A673 (cell line): ENCODE measurements around the gene SDK1. TPM values are rescaled to one million over a fixed set of nuclear protein-coding genes. Genes with fewer than 3 reads are reported as not detected.
"Not testable (repeated sequence)": the region's sequence is repeated elsewhere in the genome, so short reads cannot be mapped to it uniquely, and the experiment has no call there.

Source experiments
- BruUV-seq: library from RNA; stranded (reverse); fragments of 400-500 nt; replicated peaks from 2 replicates; lab custom pipeline; 2021; lab: Mats Ljungman, UMichigan
- CTCF ChIA-PET: fragments of 300-600 bp; sonication (Branson Sonifier 250); formaldehyde crosslinking; loops from one replicate; lab custom pipeline; 2022; ENCODE audit warnings: antibody characterized with exemption; lab: Charles Lee
- POLR2A ChIA-PET: fragments of 300-600 bp; sonication (Branson Sonifier 250); formaldehyde crosslinking; loops from one replicate; lab custom pipeline; 2022; ENCODE audit warnings: antibody characterized with exemption; ENCODE audit not compliant: low non-redundant PET; lab: Charles Lee
- DNase-seq: peaks from one replicate; pipeline ENCODE4 v3.0.0-alpha.2; 2015; ENCODE audit warnings: low spot score
- H3K27ac ChIP-seq: fragments of 200-600 bp; sonication (generic); 2 replicates; pipeline ENCODE4 v1.5.1; 2016; ENCODE audit warnings: mixed run types, low read depth, mild to moderate bottlenecking, mixed read lengths, antibody characterized with exemption, low read length; ENCODE audit not compliant: poor library complexity, severe bottlenecking
- H3K27me3 ChIP-seq: fragments of 200-600 bp; sonication (generic); replicated peaks from 2 replicates; pipeline ENCODE4 v1.6.1; 2017; ENCODE audit warnings: mixed run types, low read depth, mild to moderate bottlenecking, mixed read lengths, antibody characterized with exemption, low read length; ENCODE audit not compliant: insufficient read depth, poor library complexity
- H3K36me3 ChIP-seq: fragments of 200-600 bp; sonication (generic); 2 replicates; pipeline ENCODE4 v1.6.1; 2016; ENCODE audit warnings: mixed run types, mild to moderate bottlenecking, mixed read lengths, antibody characterized with exemption, low read length; ENCODE audit not compliant: insufficient read depth, poor library complexity, severe bottlenecking
- H3K4me1 ChIP-seq: fragments of 200-600 bp; sonication (generic); 2 replicates; pipeline ENCODE4 v1.6.1; 2017; ENCODE audit warnings: mixed run types, mild to moderate bottlenecking, mixed read lengths, antibody characterized with exemption, low read length; ENCODE audit not compliant: insufficient read depth, poor library complexity, severe bottlenecking
- H3K4me3 ChIP-seq: fragments of 200-600 bp; sonication (generic); 2 replicates; pipeline ENCODE4 v1.5.1; 2016; ENCODE audit warnings: low read depth, mixed run types, mild to moderate bottlenecking, mixed read lengths, low read length; ENCODE audit not compliant: poor library complexity, severe bottlenecking
- H3K9me3 ChIP-seq: fragments of 200-600 bp; sonication (generic); 2 replicates; pipeline ENCODE4 v1.6.1; 2016; ENCODE audit warnings: mixed run types, low read depth, mild to moderate bottlenecking, mixed read lengths, antibody characterized with exemption, low read length; ENCODE audit not compliant: poor library complexity, severe bottlenecking
- EZH2 ChIP-seq: fragments of 200-600 bp; sonication (generic); IDR thresholded peaks from 2 replicates; pipeline ENCODE4 v1.6.1; 2017; ENCODE audit warnings: borderline replicate concordance, low read depth, mild to moderate bottlenecking, mixed read lengths, antibody characterized with exemption, low read length; ENCODE audit not compliant: poor library complexity, severe bottlenecking
- intact Hi-C: fragments of 100-400 bp; cut with micrococcal nuclease; formaldehyde crosslinking; loops from one replicate; pipeline ENCODE4 v1.10.0; 2022; ENCODE audit not compliant: unreplicated experiment
- total RNA-seq: library from RNA; stranded (reverse); gene quantifications from 2 replicates; pipeline ENCODE4 v1.2.3, GENCODE V29; 2021
- TF ChIP-seq, protein P1 (sequence below): fragments of 300-800, 200-600 bp; sonication (generic); conservative IDR thresholded peaks from 2 replicates; pipeline ENCODE4 v1.5.1; 2017; ENCODE audit warnings: low read depth, mild to moderate bottlenecking, antibody characterized with exemption, low read length, moderate library complexity, mixed read lengths

Gene SDK1
- total RNA-seq, 1 experiment from 2014 or later: 14.7 TPM

DNA sequence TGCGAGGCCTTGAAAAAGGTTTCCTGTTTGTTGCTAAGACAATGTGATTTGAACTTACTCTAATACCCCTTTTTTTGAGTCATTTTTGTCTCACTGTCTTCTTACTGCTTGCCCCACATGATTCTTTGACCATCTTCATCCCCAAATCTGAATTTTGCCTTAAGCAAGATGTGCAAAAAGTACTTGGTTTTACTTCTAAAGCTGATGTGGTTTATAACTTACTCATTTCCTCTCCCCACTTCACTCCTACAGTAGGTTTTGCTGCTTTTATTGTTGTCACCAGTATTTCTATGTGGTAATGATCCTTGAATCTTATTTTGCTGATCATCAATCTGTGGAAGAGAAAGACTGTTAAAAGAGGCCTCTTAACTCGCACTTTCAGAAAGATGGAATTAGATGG lies 396.4 kb downstream of the SDK1 start:
- Histone ChIP-seq H3K36me3 (no peaks in the 10 kb centered on the region), H3K4me3 (no peak overlapping the region), H3K4me1 (no peaks in the 10 kb centered on the region), H3K9me3 (no peaks in the 10 kb centered on the region), H3K27me3 (no peaks in the 10 kb centered on the region), H3K27ac (no peak overlapping the region)
- ChIA-PET CTCF (no interaction called here), POLR2A (no interaction called here)
- TF ChIP-seq, protein P1, sequence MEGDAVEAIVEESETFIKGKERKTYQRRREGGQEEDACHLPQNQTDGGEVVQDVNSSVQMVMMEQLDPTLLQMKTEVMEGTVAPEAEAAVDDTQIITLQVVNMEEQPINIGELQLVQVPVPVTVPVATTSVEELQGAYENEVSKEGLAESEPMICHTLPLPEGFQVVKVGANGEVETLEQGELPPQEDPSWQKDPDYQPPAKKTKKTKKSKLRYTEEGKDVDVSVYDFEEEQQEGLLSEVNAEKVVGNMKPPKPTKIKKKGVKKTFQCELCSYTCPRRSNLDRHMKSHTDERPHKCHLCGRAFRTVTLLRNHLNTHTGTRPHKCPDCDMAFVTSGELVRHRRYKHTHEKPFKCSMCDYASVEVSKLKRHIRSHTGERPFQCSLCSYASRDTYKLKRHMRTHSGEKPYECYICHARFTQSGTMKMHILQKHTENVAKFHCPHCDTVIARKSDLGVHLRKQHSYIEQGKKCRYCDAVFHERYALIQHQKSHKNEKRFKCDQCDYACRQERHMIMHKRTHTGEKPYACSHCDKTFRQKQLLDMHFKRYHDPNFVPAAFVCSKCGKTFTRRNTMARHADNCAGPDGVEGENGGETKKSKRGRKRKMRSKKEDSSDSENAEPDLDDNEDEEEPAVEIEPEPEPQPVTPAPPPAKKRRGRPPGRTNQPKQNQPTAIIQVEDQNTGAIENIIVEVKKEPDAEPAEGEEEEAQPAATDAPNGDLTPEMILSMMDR: no peak
- TF ChIP-seq EZH2: no peak
- intact Hi-C loops: loop anchor here (5.0 kb wide), 1 partner anchor 200 kb away; no protein-coding TSS in a partner anchor
- DNase-seq: no peak
- no TSS peak for BruUV-seq

DNA sequence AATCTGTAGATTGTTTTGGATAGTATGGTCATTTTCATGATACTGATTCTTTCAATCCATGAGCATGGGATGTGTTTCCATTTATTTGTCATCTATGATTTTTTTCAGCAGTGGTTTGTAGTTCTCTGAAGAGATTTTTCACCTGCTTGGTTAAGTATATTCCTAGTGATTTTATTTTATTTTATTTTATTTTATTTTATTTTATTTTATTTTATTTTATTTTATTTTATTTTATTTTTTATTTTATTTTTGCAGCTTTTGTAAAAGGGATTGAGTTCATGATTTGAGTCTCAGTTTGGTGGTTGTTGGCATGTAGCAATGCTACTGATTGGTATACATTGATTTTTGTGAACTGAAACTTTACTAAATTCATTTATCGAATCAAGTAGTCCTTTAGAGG lies 404.2 kb downstream of the SDK1 start:
- Histone ChIP-seq H3K4me3 (no peak overlapping the region), H3K9me3 (peaks cover 8% of the 10 kb centered on the region), H3K27ac (no peak overlapping the region), H3K27me3 (no peaks in the 10 kb centered on the region), H3K36me3 (no peaks in the 10 kb centered on the region), H3K4me1 (no peaks in the 10 kb centered on the region)
- CTCF ChIA-PET: no interaction called here
- TF ChIP-seq, protein P1: no peak
- TF ChIP-seq EZH2: no peak
- BruUV-seq: no TSS peak
- DNase-seq: no peak
- intact Hi-C loops: no loop called here
- POLR2A ChIA-PET: no interaction called here

DNA sequence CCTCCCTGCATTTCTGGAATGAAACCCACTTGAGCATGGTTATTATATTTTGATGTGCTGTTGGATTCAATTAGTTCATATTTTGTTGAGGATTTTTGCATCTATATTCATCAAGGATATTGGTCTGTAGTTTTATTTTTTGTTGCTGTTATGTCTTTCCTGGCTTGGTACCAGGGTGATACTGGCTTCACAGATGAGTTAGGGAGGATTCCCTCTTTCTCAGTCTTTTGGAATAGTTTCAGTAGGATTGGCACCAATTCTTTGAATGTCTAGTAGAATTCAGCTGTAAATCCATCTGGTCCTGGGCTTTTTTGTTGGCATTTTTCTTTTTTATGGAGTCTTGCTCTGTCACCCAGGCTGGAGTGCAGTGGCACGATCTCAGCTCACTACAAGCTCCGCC lies 405.0 kb downstream of the SDK1 start:
- H3K4me1 ChIP-seq, intact Hi-C loops, CTCF ChIA-PET, H3K9me3 ChIP-seq, POLR2A ChIA-PET, H3K27ac ChIP-seq, H3K27me3 ChIP-seq, H3K4me3 ChIP-seq, DNase-seq, H3K36me3 ChIP-seq, BruUV-seq: not testable (repeated sequence)

DNA sequence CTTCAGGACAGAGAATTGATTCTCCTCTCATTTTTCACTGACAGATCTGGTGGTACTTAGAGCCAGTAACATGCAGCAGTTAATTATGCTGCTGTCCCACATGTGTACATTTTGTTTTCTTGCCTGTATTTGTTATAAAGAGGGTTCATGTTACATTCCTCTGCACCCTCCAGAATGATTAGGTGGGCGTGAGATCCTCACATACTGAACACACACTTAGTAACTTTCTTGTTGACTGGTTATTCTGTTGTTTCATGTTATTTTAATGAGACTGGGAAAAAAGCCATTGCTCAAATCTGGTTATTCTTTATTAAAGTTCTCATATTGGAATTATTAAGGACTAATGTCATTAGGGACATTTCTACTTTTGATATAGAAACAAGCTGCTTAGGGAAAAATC lies 409.1 kb downstream of the SDK1 start:
- BruUV-seq: no TSS peak
- no peaks in the 10 kb centered on the region for H3K36me3 ChIP-seq
- no peaks in the 10 kb centered on the region for H3K4me1 ChIP-seq
- DNase-seq: no peak
- no peaks in the 10 kb centered on the region for H3K9me3 ChIP-seq
- TF ChIP-seq EZH2: no peak
- TF ChIP-seq, protein P1: no peak
- no peaks in the 10 kb centered on the region for H3K27me3 ChIP-seq
- POLR2A ChIA-PET: no interaction called here
- intact Hi-C loops: no loop called here
- CTCF ChIA-PET: no interaction called here
- H3K4me3 ChIP-seq: no peak overlapping the region
- no peak overlapping the region for H3K27ac ChIP-seq
